Bronchial epithelial cell (primary cell): ENCODE measurements around the gene ALX4. TPM values are rescaled to one million over a fixed set of nuclear protein-coding genes. Genes with fewer than 3 reads are reported as not detected.

Source experiments
- DNase-seq: peaks from one replicate; pipeline ENCODE4 v3.0.0-alpha.2; 2010; ENCODE audit warnings: low read depth
- FAIRE-seq: peaks from 2 replicates; lab custom pipeline; 2011; peaks lifted over from hg19 to GRCh38; lab: Jason Lieb, UNC
- H3K27me3 ChIP-seq: 2 replicates; pipeline ENCODE4 v1.5.1; 2011; ENCODE audit warnings: low read length; ENCODE audit not compliant: control insufficient read depth, insufficient read depth
- H3K36me3 ChIP-seq: 2 replicates; pipeline ENCODE4 v1.5.1; 2011; ENCODE audit warnings: low read length; ENCODE audit not compliant: control insufficient read depth, insufficient read depth
- H3K4me3 ChIP-seq: 2 replicates; pipeline ENCODE4 v1.5.1; 2011; ENCODE audit warnings: mild to moderate bottlenecking, low read depth, low read length, control low read depth
- CTCF ChIP-seq: IDR thresholded peaks from 2 replicates; pipeline ENCODE4 v1.5.1; 2011; ENCODE audit warnings: mild to moderate bottlenecking, moderate library complexity, low read length, control low read depth, inconsistent platforms; ENCODE audit not compliant: insufficient read depth, severe bottlenecking
- total RNA-seq: library from RNA; depleted of rRNA; stranded (reverse); fragments of >200 nt; gene quantifications from 2 replicates; pipeline ENCODE4 v1.2.1, GENCODE V29; 2014

Gene ALX4
- total RNA-seq, 1 donor from 2014 or later: under 0.01 TPM

- H3K36me3 ChIP-seq: no peaks in the 10 kb centered on the region
- H3K4me3 ChIP-seq: no peak overlapping the region
- DNase-seq (no peak), FAIRE-seq (no peak)
- no peak for TF ChIP-seq CTCF
- no peaks in the 10 kb centered on the region for H3K27me3 ChIP-seq
These were observed 81.6 kb downstream of the ALX4 start for GRCh38 chr11:44228379-44228778.

GRCh38 chr11:44226945-44227344 is 83.0 kb downstream of the ALX4 start:
- H3K4me3 ChIP-seq: no peak overlapping the region
- FAIRE-seq (no peak), DNase-seq (no peak)
- no peaks in the 10 kb centered on the region for H3K27me3 ChIP-seq
- no peaks in the 10 kb centered on the region for H3K36me3 ChIP-seq
- TF ChIP-seq CTCF: no peak

GRCh38 chr11:44226490-44226889 is 83.4 kb downstream of the ALX4 start:
- no peak for TF ChIP-seq CTCF
- Histone ChIP-seq H3K27me3 (no peaks in the 10 kb centered on the region), H3K36me3 (no peaks in the 10 kb centered on the region), H3K4me3 (no peak overlapping the region)
- FAIRE-seq (peak; percentile 75), DNase-seq (no peak)

GRCh38 chr11:44224867-44225501 is 85.0 kb downstream of the ALX4 start:
- no peak for TF ChIP-seq CTCF
- Histone ChIP-seq H3K4me3 (no peak overlapping the region), H3K36me3 (no peaks in the 10 kb centered on the region), H3K27me3 (no peaks in the 10 kb centered on the region)
- no peak for FAIRE-seq
- DNase-seq: no peak

GRCh38 chr11:44223238-44223637 is 86.7 kb downstream of the ALX4 start:
- FAIRE-seq: no peak
- no peak for DNase-seq
- no peak for TF ChIP-seq CTCF
- Histone ChIP-seq H3K36me3 (no peaks in the 10 kb centered on the region), H3K4me3 (no peak overlapping the region), H3K27me3 (no peaks in the 10 kb centered on the region)

GRCh38 chr11:44221992-44222391 is 87.9 kb downstream of the ALX4 start:
- no peak overlapping the region for H3K4me3 ChIP-seq
- no peak for TF ChIP-seq CTCF
- H3K36me3 ChIP-seq: no peaks in the 10 kb centered on the region
- H3K27me3 ChIP-seq: no peaks in the 10 kb centered on the region
- DNase-seq (no peak), FAIRE-seq (no peak)
